SK-N-SH treated with all-trans-retinoic acid at 6 μM for 48 hours (cell line): ENCODE measurements around the gene WNT9B.
A peak's percentile ranks its signal among the peaks of the same experiment; 100 is the strongest.

ENCODE experiments used
- ATAC-seq: fragments of 200-7000 bp; cut with Tn5 transposase; 3 replicates; pipeline ENCODE4 v1.9.1; 2020; ENCODE audit warnings: mild to moderate bottlenecking, moderate library complexity
- ARNTL ChIP-seq: fragments of 450-650 bp; formaldehyde crosslinking; IDR thresholded peaks from 2 replicates; pipeline ENCODE4 v1.5.0; 2020; ENCODE audit warnings: low read depth, mild to moderate bottlenecking, moderate library complexity, borderline replicate concordance
- BACH2 ChIP-seq: fragments of 250-450 bp; sonication (Bioruptor Pico); IDR thresholded peaks from 2 replicates; pipeline ENCODE4 v1.9.0; 2021; ENCODE audit warnings: mild to moderate bottlenecking, borderline replicate concordance
- CSDC2 ChIP-seq: fragments of 250-450 bp; sonication (Bioruptor Pico); IDR thresholded peaks from 2 replicates; pipeline ENCODE4 v1.5.0; 2020; ENCODE audit warnings: mild to moderate bottlenecking, moderate library complexity
- ESRRG ChIP-seq: fragments of 250-450 bp; sonication (Bioruptor Pico); IDR thresholded peaks from 2 replicates; pipeline ENCODE4 v1.6.1; 2021; ENCODE audit warnings: mild to moderate bottlenecking
- GLIS3 ChIP-seq: fragments of 250-450 bp; sonication (Bioruptor Pico); IDR thresholded peaks from 2 replicates; pipeline ENCODE4 v1.5.0; 2020; ENCODE audit warnings: mild to moderate bottlenecking, moderate library complexity
- ISL1 ChIP-seq: fragments of 250-450 bp; sonication (Bioruptor Pico); IDR thresholded peaks from 2 replicates; pipeline ENCODE4 v2.1.2; 2022; ENCODE audit warnings: mild to moderate bottlenecking, moderate library complexity
- OSR1 ChIP-seq: fragments of 250-450 bp; sonication (Bioruptor Pico); IDR thresholded peaks from 2 replicates; pipeline ENCODE4 v1.8.0; 2022; ENCODE audit warnings: moderate library complexity, mild to moderate bottlenecking, inconsistent platforms
- PPARA ChIP-seq: fragments of 250-450 bp; sonication (Bioruptor Pico); IDR thresholded peaks from 2 replicates; pipeline ENCODE4 v1.5.0; 2020; ENCODE audit warnings: mild to moderate bottlenecking, borderline replicate concordance
- RARB ChIP-seq: fragments of 250-450 bp; sonication (Bioruptor Pico); IDR thresholded peaks from 2 replicates; pipeline ENCODE4 v1.8.0; 2021; ENCODE audit warnings: mild to moderate bottlenecking, moderate library complexity
- SNAI2 ChIP-seq: fragments of 250-450 bp; sonication (Bioruptor Pico); IDR thresholded peaks from 2 replicates; pipeline ENCODE4 v1.5.0; 2020; ENCODE audit warnings: mild to moderate bottlenecking, moderate library complexity
- TCF4 ChIP-seq: fragments of 250-450 bp; sonication (Bioruptor Pico); IDR thresholded peaks from 2 replicates; pipeline ENCODE4 v1.8.0; 2021; ENCODE audit warnings: mild to moderate bottlenecking, moderate library complexity, borderline replicate concordance
- TOX ChIP-seq: fragments of 250-450 bp; sonication (Bioruptor Pico); IDR thresholded peaks from 2 replicates; pipeline ENCODE4 v1.8.0; 2021; ENCODE audit warnings: mild to moderate bottlenecking, moderate library complexity, borderline replicate concordance
- ZC3H10 ChIP-seq: fragments of 250-450 bp; sonication (Bioruptor Pico); IDR thresholded peaks from 2 replicates; pipeline ENCODE4 v1.5.1; 2021; ENCODE audit warnings: mild to moderate bottlenecking, moderate library complexity
- ZFP3 ChIP-seq: fragments of 250-450 bp; sonication (Bioruptor Pico); IDR thresholded peaks from 2 replicates; pipeline ENCODE4 v1.5.0; 2020; ENCODE audit warnings: mild to moderate bottlenecking, moderate library complexity
- ZFP30 ChIP-seq: fragments of 450-650 bp; formaldehyde crosslinking; IDR thresholded peaks from 2 replicates; pipeline ENCODE4 v1.5.0; 2022; ENCODE audit warnings: mild to moderate bottlenecking, moderate library complexity
- ZNF565 ChIP-seq: fragments of 450-650 bp; formaldehyde crosslinking; conservative IDR thresholded peaks from 2 replicates; pipeline ENCODE4 v1.5.0; 2020; ENCODE audit warnings: low read depth, mild to moderate bottlenecking, moderate library complexity
- ZNF70 ChIP-seq: fragments of 450-650 bp; formaldehyde crosslinking; IDR thresholded peaks from 2 replicates; pipeline ENCODE4 v1.5.0; 2020; ENCODE audit warnings: mild to moderate bottlenecking, moderate library complexity
- ZNF8 ChIP-seq: fragments of 450-650 bp; formaldehyde crosslinking; IDR thresholded peaks from 2 replicates; pipeline ENCODE4 v1.5.0; 2020; ENCODE audit warnings: mild to moderate bottlenecking, moderate library complexity
- TF ChIP-seq, protein P1 (sequence below): fragments of 250-450 bp; sonication (Bioruptor Pico); IDR thresholded peaks from 2 replicates; pipeline ENCODE4 v1.8.0; 2021; ENCODE audit warnings: low read depth, mild to moderate bottlenecking, moderate library complexity, borderline replicate concordance
- TF ChIP-seq, protein P2 (sequence below): fragments of 250-450 bp; sonication (Bioruptor Pico); IDR thresholded peaks from 2 replicates; pipeline ENCODE4 v1.5.0; 2020; ENCODE audit warnings: mild to moderate bottlenecking, moderate library complexity
- TF ChIP-seq, protein P3 (sequence below): fragments of 250-450 bp; sonication (Bioruptor Pico); IDR thresholded peaks from 2 replicates; pipeline ENCODE4 v1.8.0; 2020; ENCODE audit warnings: mild to moderate bottlenecking, moderate library complexity, borderline replicate concordance

The WNT9B gene

GRCh38 chr17:46862949-46863348 is 11.6 kb downstream of the WNT9B start (continued):
- TF ChIP-seq, protein P1, sequence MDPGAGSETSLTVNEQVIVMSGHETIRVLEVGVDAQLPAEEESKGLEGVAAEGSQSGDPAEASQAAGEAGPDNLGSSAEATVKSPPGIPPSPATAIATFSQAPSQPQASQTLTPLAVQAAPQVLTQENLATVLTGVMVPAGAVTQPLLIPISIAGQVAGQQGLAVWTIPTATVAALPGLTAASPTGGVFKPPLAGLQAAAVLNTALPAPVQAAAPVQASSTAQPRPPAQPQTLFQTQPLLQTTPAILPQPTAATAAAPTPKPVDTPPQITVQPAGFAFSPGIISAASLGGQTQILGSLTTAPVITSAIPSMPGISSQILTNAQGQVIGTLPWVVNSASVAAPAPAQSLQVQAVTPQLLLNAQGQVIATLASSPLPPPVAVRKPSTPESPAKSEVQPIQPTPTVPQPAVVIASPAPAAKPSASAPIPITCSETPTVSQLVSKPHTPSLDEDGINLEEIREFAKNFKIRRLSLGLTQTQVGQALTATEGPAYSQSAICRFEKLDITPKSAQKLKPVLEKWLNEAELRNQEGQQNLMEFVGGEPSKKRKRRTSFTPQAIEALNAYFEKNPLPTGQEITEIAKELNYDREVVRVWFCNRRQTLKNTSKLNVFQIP (CRISPR knock-in tag): no peak
- TF ChIP-seq TOX (CRISPR knock-in tag): no peak
- TF ChIP-seq, protein P2, sequence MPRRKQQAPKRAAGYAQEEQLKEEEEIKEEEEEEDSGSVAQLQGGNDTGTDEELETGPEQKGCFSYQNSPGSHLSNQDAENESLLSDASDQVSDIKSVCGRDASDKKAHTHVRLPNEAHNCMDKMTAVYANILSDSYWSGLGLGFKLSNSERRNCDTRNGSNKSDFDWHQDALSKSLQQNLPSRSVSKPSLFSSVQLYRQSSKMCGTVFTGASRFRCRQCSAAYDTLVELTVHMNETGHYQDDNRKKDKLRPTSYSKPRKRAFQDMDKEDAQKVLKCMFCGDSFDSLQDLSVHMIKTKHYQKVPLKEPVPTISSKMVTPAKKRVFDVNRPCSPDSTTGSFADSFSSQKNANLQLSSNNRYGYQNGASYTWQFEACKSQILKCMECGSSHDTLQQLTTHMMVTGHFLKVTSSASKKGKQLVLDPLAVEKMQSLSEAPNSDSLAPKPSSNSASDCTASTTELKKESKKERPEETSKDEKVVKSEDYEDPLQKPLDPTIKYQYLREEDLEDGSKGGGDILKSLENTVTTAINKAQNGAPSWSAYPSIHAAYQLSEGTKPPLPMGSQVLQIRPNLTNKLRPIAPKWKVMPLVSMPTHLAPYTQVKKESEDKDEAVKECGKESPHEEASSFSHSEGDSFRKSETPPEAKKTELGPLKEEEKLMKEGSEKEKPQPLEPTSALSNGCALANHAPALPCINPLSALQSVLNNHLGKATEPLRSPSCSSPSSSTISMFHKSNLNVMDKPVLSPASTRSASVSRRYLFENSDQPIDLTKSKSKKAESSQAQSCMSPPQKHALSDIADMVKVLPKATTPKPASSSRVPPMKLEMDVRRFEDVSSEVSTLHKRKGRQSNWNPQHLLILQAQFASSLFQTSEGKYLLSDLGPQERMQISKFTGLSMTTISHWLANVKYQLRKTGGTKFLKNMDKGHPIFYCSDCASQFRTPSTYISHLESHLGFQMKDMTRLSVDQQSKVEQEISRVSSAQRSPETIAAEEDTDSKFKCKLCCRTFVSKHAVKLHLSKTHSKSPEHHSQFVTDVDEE (CRISPR knock-in tag): no peak
- no peak for TF ChIP-seq ZNF8
- TF ChIP-seq, all 23 proteins: peak for 0

DNA sequence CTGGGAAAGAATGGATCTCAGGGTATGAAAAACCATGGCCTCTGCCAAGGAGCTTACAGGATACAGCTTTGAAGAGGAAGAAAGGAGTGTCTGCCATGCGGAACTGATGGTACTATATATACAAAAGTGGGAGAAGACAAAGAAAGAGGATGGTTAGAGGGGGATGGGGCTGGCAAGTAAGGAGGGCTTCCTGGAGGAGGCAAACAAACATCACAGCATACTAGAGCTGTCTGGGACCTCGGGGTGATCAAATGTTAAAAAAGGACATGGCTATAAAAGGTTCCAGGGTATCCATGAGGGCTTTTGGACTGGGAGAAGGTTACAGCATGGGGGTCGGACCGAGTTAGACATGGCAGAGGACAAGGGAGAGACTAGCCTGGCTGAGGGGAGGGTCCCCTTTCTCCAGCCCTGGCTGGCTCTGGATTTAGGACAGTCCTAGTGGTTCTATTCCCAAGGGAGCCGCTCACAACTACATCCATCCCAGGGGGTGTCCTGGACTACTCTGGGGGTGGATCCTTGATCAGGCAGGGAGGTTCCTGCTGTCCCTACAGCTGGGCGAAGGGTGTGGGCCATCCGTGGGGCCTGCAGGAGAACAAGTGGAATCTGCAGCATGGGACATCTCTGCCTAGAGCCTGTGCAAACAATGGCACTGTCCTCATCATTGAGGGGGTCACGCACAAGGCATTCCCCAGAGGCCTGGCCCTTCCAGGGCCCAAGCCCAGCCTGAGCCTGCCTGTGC is 12.2 kb downstream of the WNT9B start:
- no peak for TF ChIP-seq PPARA (CRISPR knock-in tag)
- no peak for ATAC-seq

DNA sequence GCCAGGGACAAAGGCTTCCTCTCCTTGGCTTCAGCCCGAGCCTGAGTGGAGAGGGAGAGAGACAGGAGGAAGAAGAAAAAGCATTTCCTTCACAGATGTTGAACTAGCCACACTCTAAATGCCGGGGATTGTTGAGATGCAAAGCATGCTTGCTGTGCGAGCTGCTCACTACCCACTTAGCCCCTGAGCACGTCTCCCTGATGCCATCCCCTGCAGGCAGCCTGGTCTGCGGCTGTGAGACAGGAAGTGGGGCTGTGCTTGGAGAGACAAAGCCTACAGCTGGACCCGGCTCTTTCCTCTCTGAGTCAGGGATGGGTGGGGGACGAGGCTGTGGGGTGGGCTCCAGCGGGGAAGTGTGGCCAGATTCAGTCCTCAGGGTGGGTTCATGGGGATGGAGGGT is 13.7 kb downstream of the WNT9B start:
- TF ChIP-seq ISL1: no peak
- no peak for TF ChIP-seq ESRRG
- no peak for TF ChIP-seq PPARA (CRISPR knock-in tag)
- TF ChIP-seq ZNF70: no peak
- TF ChIP-seq, protein P2 (CRISPR knock-in tag): no peak
- no peak for TF ChIP-seq ZNF8
- no peak for TF ChIP-seq ZNF565 (CRISPR knock-in tag)
- TF ChIP-seq, protein P1 (CRISPR knock-in tag): no peak
- peak; percentile 44 for ATAC-seq

- no peak for ATAC-seq
- no peak for TF ChIP-seq ISL1
- TF ChIP-seq OSR1 (CRISPR knock-in tag): no peak
- TF ChIP-seq GLIS3: no peak
- no peak for TF ChIP-seq ZNF70
- no peak for TF ChIP-seq TCF4 (CRISPR knock-in tag)
- TF ChIP-seq ZNF8: no peak
- TF ChIP-seq ZC3H10 (CRISPR knock-in tag): no peak
- TF ChIP-seq SNAI2 (CRISPR knock-in tag): no peak
- no peak for TF ChIP-seq ZFP3
- TF ChIP-seq ESRRG: no peak
- TF ChIP-seq CSDC2: no peak
- no peak for TF ChIP-seq TOX (CRISPR knock-in tag)
- no peak for TF ChIP-seq PPARA (CRISPR knock-in tag)
- TF ChIP-seq, protein P3, sequence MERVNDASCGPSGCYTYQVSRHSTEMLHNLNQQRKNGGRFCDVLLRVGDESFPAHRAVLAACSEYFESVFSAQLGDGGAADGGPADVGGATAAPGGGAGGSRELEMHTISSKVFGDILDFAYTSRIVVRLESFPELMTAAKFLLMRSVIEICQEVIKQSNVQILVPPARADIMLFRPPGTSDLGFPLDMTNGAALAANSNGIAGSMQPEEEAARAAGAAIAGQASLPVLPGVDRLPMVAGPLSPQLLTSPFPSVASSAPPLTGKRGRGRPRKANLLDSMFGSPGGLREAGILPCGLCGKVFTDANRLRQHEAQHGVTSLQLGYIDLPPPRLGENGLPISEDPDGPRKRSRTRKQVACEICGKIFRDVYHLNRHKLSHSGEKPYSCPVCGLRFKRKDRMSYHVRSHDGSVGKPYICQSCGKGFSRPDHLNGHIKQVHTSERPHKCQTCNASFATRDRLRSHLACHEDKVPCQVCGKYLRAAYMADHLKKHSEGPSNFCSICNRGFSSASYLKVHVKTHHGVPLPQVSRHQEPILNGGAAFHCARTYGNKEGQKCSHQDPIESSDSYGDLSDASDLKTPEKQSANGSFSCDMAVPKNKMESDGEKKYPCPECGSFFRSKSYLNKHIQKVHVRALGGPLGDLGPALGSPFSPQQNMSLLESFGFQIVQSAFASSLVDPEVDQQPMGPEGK: no peak
- no peak for TF ChIP-seq ZFP30 (CRISPR knock-in tag)
- TF ChIP-seq, protein P1 (CRISPR knock-in tag): no peak
- no peak for TF ChIP-seq BACH2 (CRISPR knock-in tag)
- no peak for TF ChIP-seq ARNTL (CRISPR knock-in tag)
- TF ChIP-seq RARB: no peak
- TF ChIP-seq, all 23 proteins: peak for 0
Measured at GRCh38 chr17:46866325-46866724, 14.9 kb downstream of the WNT9B start.
